Activated CD4-positive, alpha-beta T cell treated with anti-CD3 and anti-CD28 coated beads, Interleukin-2, amount 50 U/mL, for 4 hours (primary cell): ENCODE data around the gene OR6C76.

Source experiments
- DNase-seq, 2 experiments: peaks; one replicate each; pipeline ENCODE4 v3.0.0-alpha.2; 2020

Gene OR6C76

DNA sequence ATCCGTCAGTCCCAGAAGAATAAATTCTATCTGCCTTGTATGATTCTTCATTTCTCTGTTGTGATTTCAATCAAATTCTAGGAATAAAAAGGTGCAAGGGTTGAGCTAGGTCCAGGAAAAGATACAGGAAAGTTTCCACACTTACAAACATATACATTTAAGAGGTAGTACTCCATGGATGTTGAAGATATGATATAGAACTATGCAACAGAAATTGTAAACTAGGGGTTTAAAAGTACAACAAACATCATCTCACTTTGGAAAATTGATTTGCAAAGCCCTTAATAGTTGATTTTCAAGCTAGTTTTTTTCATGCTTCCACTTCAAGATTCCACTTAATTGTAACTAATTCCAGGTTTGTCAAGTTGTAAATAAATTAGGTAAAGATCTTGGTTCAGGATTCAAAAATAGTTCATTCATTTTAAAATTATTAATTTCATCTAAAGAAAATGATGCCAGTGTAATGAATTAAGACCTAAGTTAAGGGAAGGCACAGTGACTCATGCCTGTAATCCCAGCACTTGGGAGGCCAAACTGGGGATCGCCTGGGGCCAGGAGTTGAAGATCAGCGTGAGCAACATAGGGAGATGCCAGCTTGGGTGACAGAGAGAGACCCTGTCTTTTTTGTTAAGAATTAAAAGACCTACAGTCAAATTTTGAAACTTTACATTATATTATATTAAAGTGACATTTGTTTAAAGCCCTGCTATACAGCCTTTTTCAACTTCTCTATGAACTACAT lies 44.2 kb downstream of the OR6C76 start, which contains the start of gene OR6C70:
Gene OR6C70 (minus strand): TSS at position 51 of the 742 bp plus-strand sequence. CDS start 0 bp downstream, at position 51.
- DNase-seq, result no peak

DNA sequence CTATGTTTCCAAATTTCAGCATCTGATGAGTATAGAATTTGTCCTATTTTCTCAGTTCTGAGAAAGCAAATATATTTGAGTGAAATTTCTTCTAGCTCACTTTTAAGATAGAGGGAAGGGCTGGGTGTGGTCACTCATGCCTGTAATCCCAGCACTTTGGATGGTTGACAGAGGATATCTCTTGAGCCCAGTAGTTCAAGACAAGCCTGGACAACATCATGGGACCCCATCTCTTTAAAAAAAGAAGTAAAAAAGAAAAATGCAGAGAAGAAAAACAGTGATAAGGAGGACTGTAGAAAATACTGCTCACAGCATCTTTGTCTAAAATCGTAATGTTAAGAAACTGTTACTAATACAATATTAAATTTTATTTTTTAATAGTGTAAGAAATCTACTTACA lies 46.2 kb downstream of the OR6C76 start:
- no peak for DNase-seq
